ENCODE results near the gene CERS4.
"Not testable (repeated sequence)": the region's sequence is repeated elsewhere in the genome, so short reads cannot be mapped to it uniquely, and the experiment has no call there.

CERS4 gene

GRCh38 chr19:8209462-8210378, 550 bp downstream of the CERS4 start:
- intact Hi-C loops (cut with DNase I): loop anchor here (2.0 to 5.0 kb wide), 2 partner anchors 43 to 52 kb away; no protein-coding TSS in a partner anchor
- DNase-seq: peak in 8 of 10 donors; percentile 24 to 87 (median 40)

GRCh38 chr19:8210421-8211101, 1.4 kb downstream of the CERS4 start:
- no peak for DNase-seq
- intact Hi-C loops (cut with DNase I): loop anchor here (2.0 kb wide), 1 partner anchor 42 kb away; no protein-coding TSS in a partner anchor

GRCh38 chr19:8212212-8212611, 3.0 kb downstream of the CERS4 start:
- intact Hi-C loops (cut with DNase I): no loop called here
- DNase-seq: peak in 7 of 10 donors; percentile 34 to 92 (median 66)

GRCh38 chr19:8212916-8213315, 3.7 kb downstream of the CERS4 start:
- DNase-seq: no peak
- intact Hi-C loops (cut with DNase I): no loop called here

GRCh38 chr19:8213827-8214672, 4.9 kb downstream of the CERS4 start:
- intact Hi-C loops (cut with DNase I): no loop called here
- DNase-seq: no peak

GRCh38 chr19:8214802-8215201, 5.6 kb downstream of the CERS4 start:
- no peak for DNase-seq
- intact Hi-C loops (cut with DNase I): no loop called here

GRCh38 chr19:8215783-8216182, 6.6 kb downstream of the CERS4 start:
- DNase-seq: no peak
- intact Hi-C loops (cut with DNase I): no loop called here

- intact Hi-C loops (cut with DNase I): no loop called here
- no peak for DNase-seq
Measured at GRCh38 chr19:8216357-8216756, 7.2 kb downstream of the CERS4 start.

- DNase-seq: not testable (repeated sequence)
Measured at GRCh38 chr19:8218127-8218526, 9.0 kb downstream of the CERS4 start.

GRCh38 chr19:8220481-8220880, 11.3 kb downstream of the CERS4 start:
- no peak for DNase-seq
- intact Hi-C loops (cut with DNase I): no loop called here

More at GRCh38 chr19:8218127-8218526, 9.0 kb downstream of the CERS4 start:
- intact Hi-C loops (cut with DNase I): not testable (repeated sequence)

- intact Hi-C loops (cut with DNase I): no loop called here
- DNase-seq: peak in 9 of 10 donors; percentile 27 to 94 (median 63)
Measured at GRCh38 chr19:8221161-8221560, 12.0 kb downstream of the CERS4 start.

GRCh38 chr19:8223442-8223841, 14.3 kb downstream of the CERS4 start:
- DNase-seq; intact Hi-C loops (cut with DNase I): not testable (repeated sequence)

- DNase-seq: no peak
- intact Hi-C loops (cut with DNase I): no loop called here
Measured at GRCh38 chr19:8224394-8225145, 15.4 kb downstream of the CERS4 start.

GRCh38 chr19:8231073-8231604, 22.0 kb downstream of the CERS4 start:
- intact Hi-C loops (cut with DNase I): no loop called here
- no peak for DNase-seq

- DNase-seq: no peak
- intact Hi-C loops (cut with DNase I): no loop called here
Measured at GRCh38 chr19:8233370-8233769, 24.2 kb downstream of the CERS4 start.

GRCh38 chr19:8237026-8237425, 27.9 kb downstream of the CERS4 start:
- no peak for DNase-seq
- intact Hi-C loops (cut with DNase I): no loop called here

- intact Hi-C loops (cut with DNase I): no loop called here
- no peak for DNase-seq
Measured at GRCh38 chr19:8238251-8238650, 29.1 kb downstream of the CERS4 start.

GRCh38 chr19:8239528-8240273, 30.5 kb downstream of the CERS4 start:
- intact Hi-C loops (cut with DNase I): no loop called here
- DNase-seq: no peak

Measured in posterior cingulate gyrus (tissue), 11 donors.